Activated naive CD8-positive, alpha-beta T cell (primary cell): ENCODE measurements around the gene TBX5.

Experiments used
- H3K27ac Mint-ChIP-seq: one replicate; pipeline ENCODE4 v1.8.0; 2021; ENCODE audit warnings: mixed read lengths
- H3K27me3 Mint-ChIP-seq: one replicate; pipeline ENCODE4 v1.8.0; 2021; ENCODE audit warnings: mixed read lengths
- H3K36me3 Mint-ChIP-seq: one replicate; pipeline ENCODE4 v1.8.0; 2021; ENCODE audit warnings: mixed read lengths
- H3K4me1 Mint-ChIP-seq: one replicate; pipeline ENCODE4 v1.8.0; 2021; ENCODE audit warnings: low read depth, mixed read lengths
- H3K4me3 Mint-ChIP-seq: one replicate; pipeline ENCODE4 v1.8.0; 2021; ENCODE audit warnings: mild to moderate bottlenecking, mixed read lengths
- H3K9me3 Mint-ChIP-seq: one replicate; pipeline ENCODE4 v1.8.0; 2021; ENCODE audit warnings: low read depth, mixed read lengths

TBX5 gene

GRCh38 chr12:114342656-114343055 lies 63.3 kb downstream of the TBX5 start:
- Mint-ChIP-seq H3K27me3 (peaks cover 3% of the 10 kb centered on the region), H3K36me3 (no peaks in the 10 kb centered on the region), H3K4me1 (no peaks in the 10 kb centered on the region), H3K4me3 (no peak overlapping the region), H3K9me3 (no peaks in the 10 kb centered on the region), H3K27ac (no peak overlapping the region)

GRCh38 chr12:114341635-114342034 lies 64.3 kb downstream of the TBX5 start:
- no peaks in the 10 kb centered on the region for H3K36me3 Mint-ChIP-seq
- H3K4me1 Mint-ChIP-seq, result no peaks in the 10 kb centered on the region
- no peak overlapping the region for H3K27ac Mint-ChIP-seq
- H3K9me3 Mint-ChIP-seq, result no peaks in the 10 kb centered on the region
- H3K27me3 Mint-ChIP-seq, result peaks cover 11% of the 10 kb centered on the region
- no peak overlapping the region for H3K4me3 Mint-ChIP-seq

GRCh38 chr12:114340231-114340630 lies 65.7 kb downstream of the TBX5 start:
- Mint-ChIP-seq H3K27ac (no peak overlapping the region), H3K4me1 (no peaks in the 10 kb centered on the region), H3K27me3 (peaks cover 15% of the 10 kb centered on the region), H3K9me3 (no peaks in the 10 kb centered on the region), H3K36me3 (no peaks in the 10 kb centered on the region), H3K4me3 (no peak overlapping the region)

- H3K36me3 Mint-ChIP-seq, result no peaks in the 10 kb centered on the region
- no peaks in the 10 kb centered on the region for H3K9me3 Mint-ChIP-seq
- H3K4me1 Mint-ChIP-seq, result no peaks in the 10 kb centered on the region
- no peak overlapping the region for H3K4me3 Mint-ChIP-seq
- H3K27me3 Mint-ChIP-seq, result peaks cover 18% of the 10 kb centered on the region
- H3K27ac Mint-ChIP-seq, result no peak overlapping the region
These were observed 66.3 kb downstream of the TBX5 start for GRCh38 chr12:114339626-114340025.

GRCh38 chr12:114335607-114336006 lies 70.3 kb downstream of the TBX5 start:
- no peaks in the 10 kb centered on the region for H3K4me1 Mint-ChIP-seq
- no peaks in the 10 kb centered on the region for H3K36me3 Mint-ChIP-seq
- H3K4me3 Mint-ChIP-seq, result no peak overlapping the region
- H3K27me3 Mint-ChIP-seq, result peaks cover 20% of the 10 kb centered on the region
- H3K27ac Mint-ChIP-seq, result no peak overlapping the region
- peaks cover 9% of the 10 kb centered on the region for H3K9me3 Mint-ChIP-seq

GRCh38 chr12:114334395-114334794 lies 71.5 kb downstream of the TBX5 start:
- Mint-ChIP-seq H3K27ac (no peak overlapping the region), H3K36me3 (no peaks in the 10 kb centered on the region), H3K9me3 (peaks cover 14% of the 10 kb centered on the region), H3K4me3 (no peak overlapping the region), H3K4me1 (no peaks in the 10 kb centered on the region), H3K27me3 (peaks cover 21% of the 10 kb centered on the region)

GRCh38 chr12:114328292-114328691 lies 77.7 kb downstream of the TBX5 start:
- H3K4me1 Mint-ChIP-seq, result no peaks in the 10 kb centered on the region
- H3K9me3 Mint-ChIP-seq, result peaks cover 14% of the 10 kb centered on the region
- H3K36me3 Mint-ChIP-seq, result no peaks in the 10 kb centered on the region
- no peak overlapping the region for H3K4me3 Mint-ChIP-seq
- H3K27me3 Mint-ChIP-seq, result peaks cover 2% of the 10 kb centered on the region
- H3K27ac Mint-ChIP-seq, result no peak overlapping the region

GRCh38 chr12:114327765-114328164 lies 78.2 kb downstream of the TBX5 start:
- H3K27ac Mint-ChIP-seq, result no peak overlapping the region
- peaks cover 14% of the 10 kb centered on the region for H3K9me3 Mint-ChIP-seq
- no peaks in the 10 kb centered on the region for H3K36me3 Mint-ChIP-seq
- no peak overlapping the region for H3K4me3 Mint-ChIP-seq
- no peaks in the 10 kb centered on the region for H3K4me1 Mint-ChIP-seq
- peaks cover 2% of the 10 kb centered on the region for H3K27me3 Mint-ChIP-seq

- Mint-ChIP-seq H3K27me3 (peaks cover 9% of the 10 kb centered on the region), H3K36me3 (no peaks in the 10 kb centered on the region)
These were observed 84.4 kb downstream of the TBX5 start for GRCh38 chr12:114321524-114321923.

GRCh38 chr12:114320968-114321367 lies 85.0 kb downstream of the TBX5 start:
- Mint-ChIP-seq H3K9me3 (peaks cover 4% of the 10 kb centered on the region), H3K36me3 (no peaks in the 10 kb centered on the region), H3K27me3 (peaks cover 9% of the 10 kb centered on the region), H3K4me3 (no peak overlapping the region), H3K4me1 (no peaks in the 10 kb centered on the region), H3K27ac (no peak overlapping the region)

More at GRCh38 chr12:114321524-114321923, 84.4 kb downstream of the TBX5 start:
- Mint-ChIP-seq H3K9me3 (peaks cover 4% of the 10 kb centered on the region), H3K4me1 (no peaks in the 10 kb centered on the region), H3K4me3 (no peak overlapping the region), H3K27ac (no peak overlapping the region)

- Mint-ChIP-seq H3K9me3 (peaks cover 4% of the 10 kb centered on the region), H3K4me1 (no peaks in the 10 kb centered on the region), H3K36me3 (no peaks in the 10 kb centered on the region)
These were observed 85.8 kb downstream of the TBX5 start for GRCh38 chr12:114320101-114320500.

GRCh38 chr12:114319422-114319821 lies 86.5 kb downstream of the TBX5 start:
- Mint-ChIP-seq H3K27ac (no peak overlapping the region), H3K4me1 (no peaks in the 10 kb centered on the region), H3K9me3 (peaks cover 4% of the 10 kb centered on the region), H3K4me3 (no peak overlapping the region), H3K27me3 (peaks cover 9% of the 10 kb centered on the region), H3K36me3 (no peaks in the 10 kb centered on the region)

More at GRCh38 chr12:114320101-114320500, 85.8 kb downstream of the TBX5 start:
- Mint-ChIP-seq H3K4me3 (no peak overlapping the region), H3K27me3 (peaks cover 9% of the 10 kb centered on the region), H3K27ac (no peak overlapping the region)

GRCh38 chr12:114318984-114319383 lies 87.0 kb downstream of the TBX5 start:
- Mint-ChIP-seq H3K27me3 (peaks cover 10% of the 10 kb centered on the region), H3K9me3 (peaks cover 4% of the 10 kb centered on the region), H3K36me3 (no peaks in the 10 kb centered on the region), H3K27ac (no peak overlapping the region), H3K4me1 (no peaks in the 10 kb centered on the region), H3K4me3 (no peak overlapping the region)

GRCh38 chr12:114316076-114316475 lies 89.9 kb downstream of the TBX5 start:
- H3K36me3 Mint-ChIP-seq, result no peaks in the 10 kb centered on the region
- H3K27me3 Mint-ChIP-seq, result peaks cover 9% of the 10 kb centered on the region
- H3K27ac Mint-ChIP-seq, result no peak overlapping the region
- H3K9me3 Mint-ChIP-seq, result peaks cover 4% of the 10 kb centered on the region
- no peaks in the 10 kb centered on the region for H3K4me1 Mint-ChIP-seq
- H3K4me3 Mint-ChIP-seq, result no peak overlapping the region

- Mint-ChIP-seq H3K4me1 (no peaks in the 10 kb centered on the region), H3K27ac (no peak overlapping the region), H3K4me3 (no peak overlapping the region), H3K36me3 (no peaks in the 10 kb centered on the region), H3K9me3 (peaks cover 4% of the 10 kb centered on the region), H3K27me3 (peaks cover 9% of the 10 kb centered on the region)
These were observed 90.8 kb downstream of the TBX5 start for GRCh38 chr12:114314974-114315720.

- Mint-ChIP-seq H3K9me3 (peaks cover 4% of the 10 kb centered on the region), H3K4me3 (no peak overlapping the region), H3K27me3 (peaks cover 9% of the 10 kb centered on the region), H3K27ac (no peak overlapping the region), H3K36me3 (no peaks in the 10 kb centered on the region), H3K4me1 (no peaks in the 10 kb centered on the region)
These were observed 91.5 kb downstream of the TBX5 start for GRCh38 chr12:114314403-114314802.
